HG03066 (cell line): ENCODE data around the gene NDOR1.

ENCODE experiments used
- ATAC-seq: cut with Tn5 transposase; IDR thresholded peaks from one replicate; pipeline ENCODE4 v1.9.1; 2021; ENCODE audit warnings: low read depth; ENCODE audit not compliant: unreplicated experiment

Gene NDOR1

DNA sequence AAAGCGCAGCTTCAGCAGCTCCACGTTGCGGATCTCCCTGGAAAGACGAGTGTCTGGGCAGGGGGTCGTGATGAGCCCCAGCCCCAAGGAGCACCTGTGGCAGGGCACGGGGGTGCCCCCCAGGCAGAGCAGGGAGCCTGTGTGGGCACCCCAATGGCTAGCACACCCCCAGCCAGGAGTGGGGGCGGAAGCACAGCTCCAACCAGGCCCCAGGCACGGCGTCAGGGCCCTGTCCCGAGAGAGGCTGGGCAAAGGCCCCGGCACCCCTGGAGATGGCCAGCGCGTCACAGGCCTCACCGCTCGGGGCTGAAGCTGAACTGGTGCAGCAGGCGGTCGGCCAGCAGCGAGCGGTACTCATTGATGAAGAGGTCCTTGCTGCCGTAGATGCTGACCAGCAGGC is 25.0 kb upstream of the NDOR1 start:
- no peak for ATAC-seq

DNA sequence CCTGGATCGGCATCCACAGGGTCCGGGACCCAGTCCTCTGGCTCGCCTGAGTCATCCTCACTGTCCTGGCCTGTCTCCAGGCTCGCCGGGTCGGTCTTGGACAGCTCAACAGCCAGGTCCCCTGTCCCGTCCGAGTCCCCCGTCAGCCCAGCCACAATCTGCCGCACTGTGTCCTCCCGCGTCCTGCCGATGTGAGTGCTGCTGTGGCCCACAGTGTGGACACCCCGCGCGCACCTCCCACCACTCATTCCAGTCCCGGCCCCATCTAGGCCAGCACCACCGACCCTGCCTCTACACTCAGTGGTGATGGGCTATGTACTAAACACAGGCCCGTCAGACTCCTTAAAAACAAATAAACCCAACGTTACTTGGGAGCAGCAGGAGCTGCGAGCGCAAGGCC is 23.8 kb upstream of the NDOR1 start:
- no peak for ATAC-seq

- ATAC-seq, result no peak
These were observed 22.7 kb upstream of the NDOR1 start for GRCh38 chr9:137182836-137183235.

DNA sequence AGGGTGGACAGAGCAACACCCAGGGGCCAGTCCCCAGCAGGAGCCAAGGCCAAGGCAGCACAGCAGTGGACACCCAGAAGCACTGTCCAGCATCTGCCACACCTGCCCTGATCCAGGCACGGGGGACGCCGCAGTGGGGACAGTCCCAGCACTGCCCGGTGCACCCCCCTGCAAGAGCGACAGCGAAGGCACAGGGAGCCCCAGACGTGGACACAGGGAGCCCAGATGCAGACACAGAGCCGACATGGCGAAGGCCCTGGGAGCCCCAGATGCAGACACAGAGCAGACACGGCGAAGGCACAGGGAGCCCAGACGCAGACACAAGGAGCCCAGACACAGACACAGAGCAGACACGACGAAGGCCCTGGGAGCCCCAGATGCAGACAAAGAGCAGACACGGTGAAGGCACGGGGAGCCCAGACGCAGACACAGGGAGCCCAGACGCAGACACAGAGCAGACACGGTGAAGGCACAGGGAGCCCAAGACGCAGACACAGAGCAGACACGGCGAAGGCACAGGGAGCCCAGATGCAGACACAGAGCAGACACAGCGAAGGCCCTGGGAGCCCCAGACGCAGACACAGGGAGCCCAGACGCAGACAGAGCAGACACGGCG is 21.4 kb upstream of the NDOR1 start:
- no peak for ATAC-seq

- no peak for ATAC-seq
These were observed 20.4 kb upstream of the NDOR1 start for GRCh38 chr9:137184881-137185660.

- ATAC-seq, result no peak
These were observed 19.6 kb upstream of the NDOR1 start for GRCh38 chr9:137185921-137186320.

GRCh38 chr9:137186385-137186784 is 19.1 kb upstream of the NDOR1 start:
- no peak for ATAC-seq

- ATAC-seq, result no peak
These were observed 18.1 kb upstream of the NDOR1 start for GRCh38 chr9:137187386-137187785.

DNA sequence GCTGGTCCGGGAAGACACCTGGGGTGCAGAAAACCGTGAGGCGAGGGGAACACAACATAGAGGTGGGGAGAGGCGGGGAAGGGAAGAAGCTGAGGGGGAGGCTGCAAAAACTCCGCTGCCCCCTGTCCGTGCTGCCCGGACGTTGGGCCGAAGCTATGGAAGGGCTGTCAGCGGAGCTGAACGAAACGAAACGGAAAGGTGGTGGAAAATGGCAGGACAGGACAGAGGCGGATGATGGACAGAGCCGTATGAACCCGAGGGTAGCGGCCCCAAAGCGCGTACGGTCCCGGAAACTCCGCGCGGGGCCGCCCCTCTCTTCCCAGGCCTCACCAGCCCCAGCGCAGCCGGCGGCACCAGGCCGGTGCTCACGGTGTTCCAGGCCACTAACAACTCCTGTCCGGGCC is 17.4 kb upstream of the NDOR1 start:
- no peak for ATAC-seq

DNA sequence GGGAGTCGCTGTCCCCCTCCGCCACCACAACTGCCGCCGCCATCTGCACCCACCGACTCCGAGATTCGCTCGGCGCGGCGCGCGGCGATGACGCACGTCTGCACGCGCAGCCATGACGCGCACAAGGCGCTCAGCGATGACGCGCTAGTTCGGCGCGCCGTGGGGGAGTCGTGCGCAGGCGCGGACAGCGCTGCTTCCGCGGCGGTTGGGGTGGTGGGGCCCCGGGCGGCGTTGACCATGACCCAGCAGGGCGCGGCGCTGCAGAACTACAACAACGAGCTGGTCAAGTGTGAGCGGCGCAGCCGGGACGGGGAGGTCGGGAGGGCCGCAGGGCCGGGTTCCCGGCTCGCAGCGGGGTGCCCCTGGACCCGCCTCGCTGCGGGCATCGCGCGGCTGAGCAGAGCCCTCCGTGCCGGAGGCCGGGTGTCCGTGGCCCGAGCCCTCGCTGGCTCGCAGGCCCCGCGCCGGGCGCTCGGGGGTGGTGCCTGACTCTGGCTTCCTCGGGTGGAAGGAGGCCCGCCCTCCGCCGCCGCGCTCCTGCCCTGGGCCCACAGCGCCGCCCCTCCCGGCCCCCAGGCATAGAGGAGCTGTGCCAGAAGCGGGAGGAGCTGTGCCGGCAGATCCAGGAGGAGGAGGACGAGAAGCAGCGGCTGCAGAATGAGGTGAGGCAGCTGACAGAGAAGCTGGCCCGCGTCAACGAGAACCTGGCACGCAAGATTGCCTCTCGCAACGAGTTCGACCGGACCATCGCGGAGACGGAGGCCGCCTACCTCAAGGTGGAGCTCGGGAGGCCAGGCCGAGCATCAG is 16.8 kb upstream of the NDOR1 start, which contains the start of the genes ANAPC2 and SSNA1:
Gene ANAPC2, minus strand, starts transcription at position 71 of the 807 bp plus-strand sequence. Its CDS starts 28 bp downstream, at position 43.
Gene SSNA1, plus strand, starts transcription at position 187 of the 807 bp plus-strand sequence. Its CDS starts 51 bp downstream, at position 238.
- peak; percentile 82 for ATAC-seq

DNA sequence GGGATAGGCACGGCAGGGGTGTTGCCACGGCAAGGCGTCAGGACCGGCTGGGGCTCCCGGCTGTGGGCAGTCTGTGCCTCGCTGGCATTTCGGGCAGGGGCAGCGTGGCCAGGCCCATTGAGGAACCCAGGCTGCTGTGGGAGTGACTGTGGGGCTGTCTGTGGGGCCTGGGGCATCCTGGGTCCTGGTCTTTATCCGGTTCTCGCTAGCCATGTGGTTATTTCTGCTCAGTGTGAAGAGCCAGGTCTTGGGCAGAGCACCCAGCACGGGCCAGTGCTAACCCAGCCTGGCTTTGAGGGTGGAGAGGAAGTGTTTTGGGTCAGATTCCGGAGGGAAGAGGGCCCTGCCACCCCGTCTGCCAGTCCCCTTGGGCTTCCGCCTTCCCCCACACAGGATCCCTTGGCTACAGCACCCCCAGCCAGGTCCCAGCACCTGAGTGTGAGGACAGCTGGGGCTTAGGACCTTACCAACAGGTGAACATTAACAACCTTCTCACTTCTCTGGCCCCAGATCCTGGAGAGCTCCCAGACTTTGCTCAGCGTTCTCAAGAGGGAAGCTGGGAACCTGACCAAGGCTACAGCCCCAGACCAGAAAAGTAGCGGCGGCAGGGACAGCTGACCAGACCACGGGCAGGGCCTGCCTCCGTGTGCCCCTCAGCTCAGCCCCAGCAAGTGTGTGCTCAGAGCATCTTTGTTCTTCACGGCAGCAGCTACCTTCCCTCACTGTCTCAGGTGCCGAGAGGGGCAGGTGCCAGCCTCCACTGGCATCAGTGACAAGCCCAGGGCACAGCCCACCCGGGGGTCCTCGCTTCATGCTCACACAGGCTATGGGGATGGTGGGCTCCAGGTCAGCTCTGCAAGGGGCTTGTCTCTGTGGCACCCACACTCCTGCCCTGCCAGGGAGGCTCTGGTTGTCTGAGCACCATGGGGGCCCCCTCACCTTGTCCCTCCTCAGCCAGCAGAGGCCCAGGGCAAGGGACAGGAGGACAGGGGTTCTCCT is 15.9 kb upstream of the NDOR1 start:
- no peak for ATAC-seq

GRCh38 chr9:137190315-137190856 is 15.1 kb upstream of the NDOR1 start:
- no peak for ATAC-seq

- no peak for ATAC-seq
These were observed 14.3 kb upstream of the NDOR1 start for GRCh38 chr9:137191245-137191644.

DNA sequence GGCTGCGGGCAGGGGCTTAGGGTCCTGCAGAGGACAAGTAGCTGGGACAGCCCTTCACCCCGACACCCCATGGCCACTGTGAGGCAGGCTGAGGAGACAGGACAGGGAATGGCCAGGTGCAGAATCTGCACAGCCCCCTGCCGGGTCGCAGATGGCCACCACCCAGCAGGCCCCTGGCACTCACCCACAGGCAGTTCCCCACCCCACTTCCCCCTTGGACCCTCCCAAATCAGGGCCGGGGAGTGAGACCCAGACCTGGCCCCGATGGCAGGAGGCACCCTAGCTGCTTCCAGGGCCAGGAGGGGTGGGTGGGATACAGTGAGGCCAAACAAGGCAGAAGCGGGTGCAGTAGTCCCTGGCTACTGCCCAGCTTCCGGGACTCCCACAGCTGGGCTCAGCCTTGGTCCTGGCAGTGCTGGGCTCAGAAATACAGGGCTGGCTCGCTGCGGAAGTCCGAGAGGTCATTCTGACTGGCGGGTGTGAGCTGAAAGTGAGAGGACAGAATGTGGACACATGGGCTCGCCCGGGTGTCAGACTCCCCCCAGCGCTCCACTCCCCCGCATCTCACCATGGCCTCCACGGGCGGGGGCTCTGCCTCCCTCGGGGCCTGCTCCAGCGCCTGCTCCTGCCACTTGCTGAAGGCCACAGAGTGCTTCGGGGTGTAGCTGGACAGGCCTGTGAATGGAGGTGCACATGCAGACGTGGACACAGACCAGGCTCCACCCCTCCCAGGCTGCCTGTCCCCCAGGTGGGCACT is 13.6 kb upstream of the NDOR1 start:
- ATAC-seq, result no peak

GRCh38 chr9:137192448-137192780 is 13.1 kb upstream of the NDOR1 start:
- ATAC-seq, result no peak

DNA sequence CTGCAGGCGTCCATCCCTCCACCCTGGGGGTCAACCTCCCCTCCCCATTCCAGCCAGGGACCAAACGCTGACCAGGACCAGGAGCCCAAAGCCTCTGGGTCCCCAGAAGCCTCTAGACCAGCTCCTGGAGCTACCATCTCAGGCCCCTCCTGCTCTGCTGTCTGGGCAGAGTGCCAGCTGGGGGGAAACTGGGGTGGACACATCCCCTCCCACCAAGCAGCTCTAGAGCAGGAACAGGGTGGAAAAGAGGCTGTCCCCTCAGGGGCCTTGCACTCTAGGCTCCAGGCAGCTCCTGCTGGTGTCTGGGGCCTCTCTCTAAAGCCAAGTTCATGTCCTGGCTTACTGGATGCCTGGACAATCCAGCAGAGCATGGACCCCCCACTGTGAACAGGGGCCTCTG is 12.6 kb upstream of the NDOR1 start:
- no peak for ATAC-seq

- ATAC-seq, result no peak
These were observed 11.7 kb upstream of the NDOR1 start for GRCh38 chr9:137193771-137194170.

DNA sequence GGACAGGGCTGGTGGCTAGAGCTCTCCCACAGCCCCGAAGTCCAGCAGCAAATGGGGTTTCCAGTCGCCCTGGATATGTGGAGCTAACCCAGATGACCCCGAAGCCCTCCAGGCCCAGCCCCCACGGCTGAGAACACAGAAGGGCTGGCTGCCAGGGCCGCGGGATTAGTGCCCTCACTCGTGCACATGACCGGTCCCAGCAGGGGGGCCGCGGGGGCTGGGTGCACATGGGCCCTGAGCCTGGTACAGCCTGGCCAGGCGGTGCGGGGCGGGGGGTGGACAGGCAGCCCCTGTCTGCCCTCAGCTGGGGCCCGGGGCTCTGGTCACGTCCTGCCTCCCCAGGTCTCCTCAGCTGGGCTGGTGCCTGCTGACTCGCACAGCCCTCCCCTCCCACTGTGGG is 11.1 kb upstream of the NDOR1 start:
- no peak for ATAC-seq

- ATAC-seq, result no peak
These were observed 10.6 kb upstream of the NDOR1 start for GRCh38 chr9:137194909-137195308.
